GM23338 (cell line): ENCODE measurements around the gene NCR2. TPM values are rescaled to one million over a fixed set of nuclear protein-coding genes. Genes with fewer than 3 reads are reported as not detected.

Experiments used
- ATAC-seq: fragments of 200-7000 bp; cut with Tn5 transposase; 3 replicates; pipeline ENCODE4 v1.9.1; 2020
- DNase-seq: peaks from one replicate; pipeline ENCODE4 v3.0.0-alpha.2; 2015; ENCODE audit warnings: low spot score
- H2AFZ ChIP-seq: fragments of 200-600 bp; sonication (generic); 2 replicates; pipeline ENCODE4 v1.8.0; 2016; ENCODE audit warnings: antibody characterized with exemption, mild to moderate bottlenecking, moderate library complexity
- H3F3A ChIP-seq: fragments of 200-600 bp; sonication (generic); replicated peaks from 2 replicates; pipeline ENCODE4 v1.8.0; 2017; ENCODE audit warnings: antibody characterized with exemption, mixed run types, low read depth
- H3K27ac ChIP-seq: fragments of 200-600 bp; sonication (generic); 2 replicates; pipeline ENCODE4 v1.6.1; 2016; ENCODE audit warnings: low read depth
- H3K27me3 ChIP-seq: fragments of 200-600 bp; sonication (generic); 2 replicates; pipeline ENCODE4 v1.8.0; 2016; ENCODE audit warnings: mild to moderate bottlenecking, mixed run types, moderate library complexity; ENCODE audit not compliant: insufficient read depth
- H3K36me3 ChIP-seq: fragments of 200-600 bp; sonication (generic); 2 replicates; pipeline ENCODE4 v1.8.0; 2016; ENCODE audit warnings: mild to moderate bottlenecking; ENCODE audit not compliant: insufficient read depth
- H3K4me1 ChIP-seq: fragments of 200-600 bp; sonication (generic); 2 replicates; pipeline ENCODE4 v1.8.0; 2016; ENCODE audit warnings: mild to moderate bottlenecking, moderate library complexity; ENCODE audit not compliant: insufficient read depth
- H3K4me2 ChIP-seq: fragments of 200-600 bp; sonication (generic); 2 replicates; pipeline ENCODE4 v1.7.1; 2017; ENCODE audit warnings: mixed run types
- H3K4me3 ChIP-seq: fragments of 200-600 bp; sonication (generic); 2 replicates; pipeline ENCODE4 v1.6.1; 2016; ENCODE audit warnings: mixed run types
- H3K79me2 ChIP-seq: fragments of 200-600 bp; sonication (generic); replicated peaks from 2 replicates; pipeline ENCODE4 v1.8.0; 2017; ENCODE audit warnings: mild to moderate bottlenecking; ENCODE audit not compliant: insufficient read depth
- H3K9me2 ChIP-seq: fragments of 200-600 bp; sonication (generic); 2 replicates; pipeline ENCODE4 v1.8.0; 2017; ENCODE audit not compliant: insufficient read depth
- H4K20me1 ChIP-seq: fragments of 200-600 bp; sonication (generic); replicated peaks from 2 replicates; pipeline ENCODE4 v1.8.0; 2017; ENCODE audit warnings: mild to moderate bottlenecking; ENCODE audit not compliant: insufficient read depth
- H3K27ac Mint-ChIP-seq: 2 replicates; pipeline ENCODE4 v1.8.0; 2020; ENCODE audit warnings: inconsistent platforms, mild to moderate bottlenecking, moderate library complexity, mixed read lengths
- H3K27me3 Mint-ChIP-seq: 3 replicates; pipeline ENCODE4 v1.8.0; 2022; ENCODE audit warnings: low read depth, mild to moderate bottlenecking, moderate library complexity, mixed read lengths, inconsistent platforms; ENCODE audit not compliant: insufficient read depth, poor library complexity
- H3K36me3 Mint-ChIP-seq: 3 replicates; pipeline ENCODE4 v1.8.0; 2021; ENCODE audit warnings: low read depth, mild to moderate bottlenecking, inconsistent platforms, moderate library complexity, mixed read lengths
- H3K4me1 Mint-ChIP-seq: 3 replicates; pipeline ENCODE4 v1.8.0; 2020; ENCODE audit warnings: mild to moderate bottlenecking, inconsistent platforms, mixed read lengths
- H3K4me3 Mint-ChIP-seq: 3 replicates; pipeline ENCODE4 v1.8.0; 2021; ENCODE audit warnings: moderate library complexity, mild to moderate bottlenecking, inconsistent platforms, mixed read lengths
- H3K9me3 Mint-ChIP-seq: 3 replicates; pipeline ENCODE4 v1.8.0; 2020; ENCODE audit warnings: moderate library complexity, mild to moderate bottlenecking, inconsistent platforms, mixed read lengths
- CREB1 ChIP-seq: fragments of 250-450 bp; sonication (Bioruptor Pico); IDR thresholded peaks from 2 replicates; pipeline ENCODE4 v1.5.0; 2020; ENCODE audit warnings: low read depth, mild to moderate bottlenecking, moderate library complexity
- CTCF ChIP-seq, 2 experiments: fragments of 200-600 bp in 1 of 2; sonication (generic) in 1 of 2; conservative IDR thresholded peaks; 2 replicates each; pipeline versions ENCODE4 v1.5.1 to v1.6.1; 2016 to 2017; ENCODE audit warnings: antibody characterized with exemption in 2 of 2, low read depth in 2 of 2, mild to moderate bottlenecking in 2 of 2, moderate library complexity in 1 of 2
- ETS1 ChIP-seq: IDR thresholded peaks from 2 replicates; pipeline ENCODE4 v1.6.1; 2016; ENCODE audit warnings: antibody characterized with exemption
- EZH2 ChIP-seq: fragments of 200-600 bp; sonication (generic); IDR thresholded peaks from one replicate; pipeline ENCODE4 v1.8.0; 2017; ENCODE audit warnings: antibody characterized with exemption, mild to moderate bottlenecking, low read depth; ENCODE audit not compliant: unreplicated experiment
- EZH2phosphoT487 ChIP-seq: fragments of 200-600 bp; sonication (generic); IDR thresholded peaks from one replicate; pipeline ENCODE4 v1.8.1; 2018; ENCODE audit warnings: antibody characterized with exemption; ENCODE audit not compliant: unreplicated experiment
- JUNB ChIP-seq: IDR thresholded peaks from one replicate; pipeline ENCODE4 v1.6.1; 2016; ENCODE audit warnings: antibody characterized with exemption; ENCODE audit not compliant: unreplicated experiment
- NANOG ChIP-seq: IDR thresholded peaks from 2 replicates; pipeline ENCODE4 v1.6.1; 2016; ENCODE audit warnings: antibody characterized with exemption, borderline replicate concordance
- POLR2AphosphoS5 ChIP-seq: IDR thresholded peaks from 2 replicates; pipeline ENCODE4 v1.6.1; 2016; ENCODE audit warnings: antibody characterized with exemption, low read depth
- REST ChIP-seq: IDR thresholded peaks from one replicate; pipeline ENCODE4 v1.6.1; 2018; ENCODE audit warnings: antibody characterized with exemption; ENCODE audit not compliant: unreplicated experiment
- STAT1 ChIP-seq: IDR thresholded peaks from one replicate; pipeline ENCODE4 v1.6.1; 2016; ENCODE audit warnings: antibody characterized with exemption; ENCODE audit not compliant: unreplicated experiment
- ZNF114 ChIP-seq: fragments of 250-450 bp; sonication (Bioruptor Pico); IDR thresholded peaks from 2 replicates; pipeline ENCODE4 v1.5.0; 2020; ENCODE audit warnings: mild to moderate bottlenecking, moderate library complexity
- ZNF331 ChIP-seq: fragments of 250-450 bp; sonication (Bioruptor Pico); IDR thresholded peaks from 2 replicates; pipeline ENCODE4 v1.5.0; 2020; ENCODE audit warnings: low read depth, mild to moderate bottlenecking, moderate library complexity
- ZNF462 ChIP-seq: fragments of 250-450 bp; sonication (Bioruptor Pico); IDR thresholded peaks from 2 replicates; pipeline ENCODE4 v1.5.0; 2020; ENCODE audit warnings: mild to moderate bottlenecking, moderate library complexity
- polyA plus RNA-seq: library from polyadenylated mRNA; unstranded; fragments of >200 nt; fragmentation: Nextera tagmentation; extraction: Ambion mirVana; gene quantifications from 2 replicates; pipeline ENCODE4 v1.2.1, GENCODE V29; 2016
- total RNA-seq: library from RNA; depleted of rRNA; stranded (reverse); fragments of >200 nt; shearing (Covaris generic); gene quantifications from 2 replicates; pipeline ENCODE4 v1.2.3, GENCODE V29; 2014

The NCR2 gene
- total and polyA plus RNA-seq, 2 experiments from 2014 or later: not detected

GRCh38 chr6:41321183-41321582 is 14.2 kb upstream of the NCR2 start:
- Histone ChIP-seq H3K79me2 (no peaks in the 10 kb centered on the region), H3K27ac (no peak overlapping the region), H3K36me3 (no peaks in the 10 kb centered on the region), H3K4me2 (no peak overlapping the region), H2AFZ (no peak overlapping the region), H3K27me3 (no peaks in the 10 kb centered on the region; the same call in none of the 2 replicates), H3K4me3 (no peak overlapping the region), H4K20me1 (no peaks in the 10 kb centered on the region), H3K4me1 (peaks cover 5% of the 10 kb centered on the region; the same call in 1 of the 2 replicates), H3F3A (no peaks in the 10 kb centered on the region), H3K9me2 (no peaks in the 10 kb centered on the region)
- Mint-ChIP-seq H3K36me3 (no peaks in the 10 kb centered on the region), H3K9me3 (no peaks in the 10 kb centered on the region), H3K27ac (no peak overlapping the region), H3K4me3 (no peak overlapping the region), H3K27me3 (no peaks in the 10 kb centered on the region), H3K4me1 (peaks cover 14% of the 10 kb centered on the region)
- ATAC-seq (no peak), DNase-seq (no peak)
- TF ChIP-seq STAT1 (no peak), ZNF114 (CRISPR knock-in tag) (no peak), ETS1 (no peak), CREB1 (CRISPR knock-in tag) (no peak), CTCF (conservative IDR thresholded peaks at IDR 0.05; ENCODE audit: low read depth in 2 of 2) (no peak), POLR2AphosphoS5 (no peak), EZH2phosphoT487 (no peak), REST (no peak), NANOG (no peak), JUNB (no peak), ZNF331 (CRISPR knock-in tag) (no peak), EZH2 (no peak), ZNF462 (CRISPR knock-in tag) (no peak)
